Endodermal cell (in vitro differentiated cells): ENCODE results near the gene ARID5B. TPM values are rescaled to one million over a fixed set of nuclear protein-coding genes. Genes with fewer than 3 reads are reported as not detected.

Source experiments
- DNase-seq: peaks from one replicate; pipeline ENCODE4 v3.0.0-alpha.2; 2017
- H3K27ac ChIP-seq: 2 replicates; pipeline ENCODE4 v1.5.1; 2013; ENCODE audit warnings: mild to moderate bottlenecking, low read depth, low read length, moderate library complexity
- H3K27me3 ChIP-seq: 2 replicates; pipeline ENCODE4 v1.6.1; 2013; ENCODE audit warnings: mild to moderate bottlenecking, low read length, moderate library complexity; ENCODE audit not compliant: insufficient read depth, control insufficient read depth, poor library complexity, severe bottlenecking
- H3K36me3 ChIP-seq: 2 replicates; pipeline ENCODE4 v1.7.0; 2013; ENCODE audit warnings: mild to moderate bottlenecking, low read length, moderate library complexity; ENCODE audit not compliant: control insufficient read depth, insufficient read depth
- H3K4me1 ChIP-seq: one replicate; pipeline ENCODE4 v1.7.0; 2013; ENCODE audit warnings: low read length; ENCODE audit not compliant: control insufficient read depth, insufficient read depth
- H3K4me3 ChIP-seq: 2 replicates; pipeline ENCODE4 v1.5.1; 2013; ENCODE audit warnings: mild to moderate bottlenecking, low read length, moderate library complexity
- H3K9ac ChIP-seq: 2 replicates; pipeline ENCODE4 v1.6.1; 2013; ENCODE audit warnings: mild to moderate bottlenecking, low read length, moderate library complexity; ENCODE audit not compliant: poor library complexity, severe bottlenecking; ENCODE audit errors: extremely low read depth
- H3K9me3 ChIP-seq: 2 replicates; pipeline ENCODE4 v1.6.1; 2013; ENCODE audit warnings: mild to moderate bottlenecking, low read length, moderate library complexity; ENCODE audit not compliant: control insufficient read depth
- H3K27ac Mint-ChIP-seq: 2 replicates; pipeline ENCODE4 v1.8.0; 2020; ENCODE audit warnings: mixed read lengths
- H3K27me3 Mint-ChIP-seq: 2 replicates; pipeline ENCODE4 v1.8.0; 2021; ENCODE audit warnings: mild to moderate bottlenecking, mixed read lengths; ENCODE audit not compliant: insufficient read depth
- H3K36me3 Mint-ChIP-seq: 2 replicates; pipeline ENCODE4 v1.8.0; 2020; ENCODE audit warnings: low read depth, mixed read lengths
- H3K4me1 Mint-ChIP-seq: 2 replicates; pipeline ENCODE4 v1.8.0; 2020; ENCODE audit warnings: mixed read lengths
- H3K4me3 Mint-ChIP-seq: 2 replicates; pipeline ENCODE4 v1.8.0; 2020; ENCODE audit warnings: mild to moderate bottlenecking, moderate library complexity, mixed read lengths
- H3K9me3 Mint-ChIP-seq: 2 replicates; pipeline ENCODE4 v1.8.0; 2020; ENCODE audit warnings: mild to moderate bottlenecking, mixed read lengths
- CTCF ChIP-seq: fragments of 200-600 bp; sonication (generic); conservative IDR thresholded peaks from 2 replicates; pipeline ENCODE4 v1.5.0; 2021; ENCODE audit warnings: antibody characterized with exemption, mild to moderate bottlenecking
- WGBS, 2 experiments: methylation state at CpG; one replicate each; pipeline versions ENCODE4 v1.1.5 to v1.1.7; 2013; ENCODE audit warnings: missing lambda C conversion rate in 2 of 2, mixed read lengths in 1 of 2; ENCODE audit not compliant: insufficient coverage in 1 of 2, insufficient read length in 1 of 2; 5-methylcytosine and 5-hydroxymethylcytosine counted together
- total RNA-seq, 2 donors: library from RNA; stranded (reverse); fragmentation: NEBNext Ultra II Directional in 1 of 2; extraction: Animal tissue kit (Norgen Biotek cat#: 25700) in 1 of 2; gene quantifications; 2 replicates in 1 of 2; 3 replicates in 1 of 2; pipeline ENCODE4 v1.2.1, GENCODE V29; 2021

ARID5B gene
- total RNA-seq, 2 donors from 2014 or later: 1.2 to 1.8 TPM

GRCh38 chr10:61898435-61898778, 3.1 kb upstream of the ARID5B start:
- H3K9me3 Mint-ChIP-seq: no peaks in the 10 kb centered on the region
- Histone ChIP-seq H3K4me1 (peaks cover 5% of the 10 kb centered on the region), H3K36me3 (no peaks in the 10 kb centered on the region), H3K9ac (no peak overlapping the region), H3K27me3 (peaks cover 31% of the 10 kb centered on the region), H3K9me3 (no peaks in the 10 kb centered on the region), H3K27ac (no peak overlapping the region), H3K4me3 (peak overlapping the region; percentile 75)
- TF ChIP-seq CTCF: no peak
- DNase-seq: no peak
- peaks cover 39% of the 10 kb centered on the region for H3K27me3 Mint-ChIP-seq
- H3K36me3 Mint-ChIP-seq: no peaks in the 10 kb centered on the region
- H3K4me3 Mint-ChIP-seq: no peak overlapping the region
- peaks cover 40% of the 10 kb centered on the region for H3K4me1 Mint-ChIP-seq
- H3K27ac Mint-ChIP-seq: no peak overlapping the region
- 25% methylated on average over 2 of the region's 2 CpGs for WGBS, 2 experiments

- no peak overlapping the region for H3K4me3 ChIP-seq
- peaks cover 43% of the 10 kb centered on the region for H3K4me1 Mint-ChIP-seq
Observed at GRCh38 chr10:61899069-61899531, 2.4 kb upstream of the ARID5B start.

GRCh38 chr10:61899663-61899996, 1.9 kb upstream of the ARID5B start:
- peak overlapping the region; percentile 91 for H3K4me3 ChIP-seq
- DNase-seq: no peak
- 23 to 60% methylated on average over 1 to 5 of the region's 7 CpGs for WGBS, 2 experiments
- no peak for TF ChIP-seq CTCF
- H3K27me3 Mint-ChIP-seq: peaks cover 40% of the 10 kb centered on the region
- peaks cover 5% of the 10 kb centered on the region for H3K4me1 ChIP-seq
- no peak overlapping the region for H3K27ac ChIP-seq
- H3K9me3 Mint-ChIP-seq: no peaks in the 10 kb centered on the region
- no peaks in the 10 kb centered on the region for H3K36me3 ChIP-seq
- peaks cover 48% of the 10 kb centered on the region for H3K4me1 Mint-ChIP-seq
- H3K9ac ChIP-seq: no peak overlapping the region
- peaks cover 31% of the 10 kb centered on the region for H3K27me3 ChIP-seq
- no peak overlapping the region for H3K27ac Mint-ChIP-seq
- H3K36me3 Mint-ChIP-seq: no peaks in the 10 kb centered on the region
- no peaks in the 10 kb centered on the region for H3K9me3 ChIP-seq
- H3K4me3 Mint-ChIP-seq: peak overlapping the region; percentile 72

More at GRCh38 chr10:61899069-61899531, 2.4 kb upstream of the ARID5B start:
- Mint-ChIP-seq H3K27me3 (peaks cover 40% of the 10 kb centered on the region), H3K4me3 (no peak overlapping the region), H3K9me3 (no peaks in the 10 kb centered on the region), H3K36me3 (no peaks in the 10 kb centered on the region), H3K27ac (no peak overlapping the region)
- Histone ChIP-seq H3K36me3 (no peaks in the 10 kb centered on the region), H3K9ac (no peak overlapping the region), H3K27me3 (peaks cover 31% of the 10 kb centered on the region), H3K9me3 (no peaks in the 10 kb centered on the region), H3K27ac (no peak overlapping the region), H3K4me1 (peaks cover 5% of the 10 kb centered on the region)
- no peak for DNase-seq
- no peak for TF ChIP-seq CTCF
- WGBS, 2 experiments: 12 to 40% methylated on average over 1 to 7 of the region's 7 CpGs
